Esophagus mucosa (tissue), 1 donor: ENCODE measurements around the gene PFKP. TPM values are rescaled to one million over a fixed set of nuclear protein-coding genes. Genes with fewer than 3 reads are reported as not detected.
A peak's percentile ranks its signal among the peaks of the same experiment; 100 is the strongest.
"Not testable (repeated sequence)": the region's sequence is repeated elsewhere in the genome, so short reads cannot be mapped to it uniquely, and the experiment has no call there.

Source experiments
- ATAC-seq: fragments of 200-7000 bp; cut with Tn5 transposase; one replicate; pipeline ENCODE4 v1.9.1; 2020
- total RNA-seq: library from RNA; stranded (reverse); gene quantifications from one replicate; pipeline ENCODE4 v1.2.4, GENCODE V29; 2023
- donor health status: DM: yes; HTN: yes; CAD: no.

Gene PFKP
- total RNA-seq, 1 donor from 2014 or later, result 78.2 TPM

DNA sequence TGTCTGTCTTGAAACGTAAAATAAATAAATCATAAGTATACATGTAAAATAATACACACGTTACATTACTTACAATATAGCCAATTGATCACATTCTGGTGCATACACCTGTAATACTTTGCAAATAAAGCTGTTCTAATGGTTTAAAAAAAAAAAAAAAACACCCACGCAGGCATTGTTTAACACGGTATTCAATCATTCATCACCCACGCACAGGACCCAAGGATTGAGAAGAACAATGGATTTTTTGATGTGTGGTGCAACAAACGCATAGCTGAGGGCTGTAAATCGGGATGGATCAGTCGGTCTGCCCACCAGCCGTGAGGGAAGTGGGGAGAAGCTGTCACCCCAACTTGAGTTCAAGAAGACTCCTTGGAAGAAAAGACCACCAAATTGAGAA is 96.5 kb downstream of the PFKP start:
- no peak for ATAC-seq

DNA sequence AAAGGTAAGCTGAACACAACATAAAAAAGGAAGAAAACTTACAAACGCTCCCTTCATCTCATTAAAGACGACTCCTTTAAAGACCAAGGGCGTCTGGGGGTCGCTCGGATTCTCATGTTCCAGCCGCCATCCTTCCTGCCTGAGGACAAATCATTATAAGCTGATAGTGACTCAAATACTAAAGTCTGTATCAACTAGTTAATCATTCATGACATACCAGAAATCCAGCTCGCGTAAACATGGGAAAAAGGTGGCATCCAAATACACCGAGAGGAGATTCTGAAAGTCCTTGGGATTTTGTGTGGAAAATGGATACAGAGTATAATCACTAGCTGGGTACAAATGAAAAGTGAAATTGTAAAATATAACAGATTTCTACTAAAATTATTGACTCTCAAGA is 97.8 kb downstream of the PFKP start:
- ATAC-seq, result no peak

DNA sequence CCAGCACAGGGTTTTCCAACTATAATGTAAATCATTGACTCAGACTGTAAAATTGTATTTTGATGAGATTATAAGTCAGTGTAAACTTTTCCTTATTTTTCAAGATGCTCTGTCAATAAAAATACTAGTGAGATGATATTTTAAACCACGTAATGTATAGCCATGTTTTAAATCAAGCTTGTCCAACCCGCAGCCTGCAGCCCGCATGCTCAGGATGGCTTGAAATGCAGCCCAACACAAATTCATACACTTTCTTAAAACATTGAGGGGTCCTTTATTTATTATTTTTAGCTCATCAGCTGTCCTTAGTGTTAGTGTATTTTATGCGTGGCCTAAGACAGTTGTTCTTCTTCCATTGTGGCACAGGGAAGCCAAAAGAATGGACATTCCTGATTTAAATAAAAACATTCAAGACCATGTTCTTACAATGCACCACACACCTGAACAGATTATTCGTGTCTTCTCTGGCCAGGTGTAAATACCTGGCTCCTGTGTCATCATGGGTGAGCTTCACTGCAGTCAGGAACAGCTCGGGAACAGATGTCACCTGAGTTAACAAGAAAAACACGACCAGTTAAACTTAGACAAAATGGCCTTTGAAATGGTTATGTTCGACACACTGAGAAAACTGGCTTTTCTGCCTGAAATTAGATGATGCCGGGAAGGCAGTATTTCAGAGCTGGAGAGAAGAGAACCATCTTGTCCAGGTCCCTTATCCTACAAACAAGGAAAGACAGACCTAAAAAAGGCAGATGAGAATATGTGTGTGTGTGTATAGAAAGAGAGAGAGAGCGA is 99.3 kb downstream of the PFKP start:
- no peak for ATAC-seq

DNA sequence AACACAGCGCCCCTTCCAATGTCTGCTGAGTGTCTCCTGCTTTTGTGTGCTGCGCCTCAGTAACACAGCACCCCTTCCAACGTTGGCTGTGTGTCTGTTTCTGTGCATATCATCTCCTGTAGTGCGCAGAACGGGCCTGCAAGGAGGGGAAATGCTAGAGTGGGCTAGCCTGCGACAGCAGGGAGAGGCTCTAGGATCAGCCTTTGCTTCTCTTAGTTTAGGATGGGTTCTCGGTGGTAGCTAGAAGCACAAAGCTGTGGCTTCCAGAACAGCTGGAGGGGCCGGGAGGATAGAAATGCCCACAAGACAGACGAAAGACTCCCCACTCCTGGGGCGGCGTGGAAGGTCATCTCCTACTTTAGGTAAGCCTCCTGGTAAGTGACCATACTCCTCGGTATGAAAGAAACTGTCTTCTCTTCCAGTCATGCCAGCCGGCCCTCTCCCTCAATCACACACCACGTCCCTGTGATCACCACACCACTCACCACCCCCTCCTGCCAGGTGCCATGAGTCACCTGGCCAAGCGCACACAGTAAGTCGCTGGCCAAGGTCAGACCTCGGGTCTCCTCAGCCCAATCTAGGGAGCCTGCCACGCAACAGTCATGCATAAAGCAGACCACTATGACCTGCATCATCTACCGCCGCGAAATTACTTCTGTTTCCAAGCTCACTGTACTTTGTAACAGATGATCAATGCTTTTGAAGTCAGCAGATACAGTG is 100.4 kb downstream of the PFKP start:
- ATAC-seq, result no peak

DNA sequence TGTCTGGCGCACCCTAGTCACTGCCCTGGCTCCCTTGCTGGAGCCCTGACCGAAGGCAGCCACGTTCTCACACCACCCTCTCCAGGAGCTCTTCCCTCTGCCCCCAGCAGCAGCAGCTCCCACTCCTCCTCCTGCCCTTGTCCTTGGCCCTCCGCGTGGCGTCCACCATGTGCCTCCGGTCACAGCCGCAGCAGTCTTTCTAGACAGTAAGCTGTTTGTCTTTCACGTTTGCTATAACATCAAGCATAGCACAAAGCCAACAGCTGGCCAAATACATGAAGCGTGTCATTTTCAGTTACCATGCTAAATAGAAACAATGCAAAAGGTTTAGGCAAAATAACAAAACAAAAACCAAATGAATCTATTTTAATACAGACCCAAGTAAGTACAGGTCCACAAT is 101.9 kb downstream of the PFKP start:
- no peak for ATAC-seq

DNA sequence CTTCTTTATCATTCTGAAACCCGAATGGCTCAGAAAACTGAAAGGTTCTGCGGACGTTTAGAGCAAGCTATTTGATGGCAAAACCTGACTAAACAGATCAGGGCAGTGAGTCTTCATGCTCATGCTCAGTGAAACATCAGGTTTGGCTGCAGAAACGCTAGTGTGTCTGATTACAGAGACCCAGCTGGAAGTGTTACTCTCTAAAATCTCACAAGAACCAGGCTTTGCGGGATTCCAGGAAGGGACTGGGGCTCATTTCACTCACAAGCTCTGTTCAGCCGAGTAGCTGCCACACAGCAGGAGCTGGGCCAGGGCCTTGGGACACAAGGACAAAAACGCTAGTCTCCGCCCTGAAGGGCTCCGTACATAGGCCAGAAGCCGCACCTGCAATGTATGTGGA is 102.3 kb downstream of the PFKP start:
- no peak for ATAC-seq

DNA sequence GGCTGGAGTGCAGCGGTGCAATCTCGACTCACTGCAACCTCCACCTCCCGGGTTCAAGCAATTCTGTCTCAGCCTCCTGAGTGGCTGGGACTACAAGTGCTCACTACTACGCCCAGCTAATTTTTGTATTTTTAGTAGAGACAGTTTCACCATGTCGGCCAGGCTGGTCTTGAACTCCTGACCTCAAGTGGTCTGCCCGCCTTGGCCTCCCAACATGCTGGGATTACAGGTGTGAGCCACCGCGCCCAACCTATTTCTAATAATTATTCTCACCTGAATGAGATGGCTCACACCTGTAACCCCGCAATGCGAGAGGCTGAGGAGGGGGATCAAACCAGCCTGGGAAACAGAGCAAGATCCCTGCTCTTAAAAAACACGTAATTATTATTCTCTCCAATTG is 104.1 kb downstream of the PFKP start:
- ATAC-seq, result not testable (repeated sequence)

DNA sequence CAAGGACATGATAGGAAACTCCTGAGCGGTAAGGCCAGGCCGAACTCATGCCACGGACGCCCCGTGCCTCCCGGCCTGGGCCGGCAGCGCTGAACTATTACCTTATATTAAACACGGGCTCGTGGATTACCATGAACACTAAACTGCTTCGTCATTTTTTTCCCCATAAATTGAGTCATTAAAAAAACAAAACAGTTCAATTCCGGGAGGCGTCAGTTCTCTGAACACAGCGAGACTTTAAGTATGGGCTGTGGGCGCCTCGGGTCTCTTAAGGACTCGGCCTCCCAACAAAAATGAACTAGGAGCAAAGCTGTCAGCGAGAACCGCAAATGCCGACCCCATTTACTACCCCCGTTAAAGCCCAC is 104.7 kb downstream of the PFKP start:
- peak; percentile 1 for ATAC-seq

DNA sequence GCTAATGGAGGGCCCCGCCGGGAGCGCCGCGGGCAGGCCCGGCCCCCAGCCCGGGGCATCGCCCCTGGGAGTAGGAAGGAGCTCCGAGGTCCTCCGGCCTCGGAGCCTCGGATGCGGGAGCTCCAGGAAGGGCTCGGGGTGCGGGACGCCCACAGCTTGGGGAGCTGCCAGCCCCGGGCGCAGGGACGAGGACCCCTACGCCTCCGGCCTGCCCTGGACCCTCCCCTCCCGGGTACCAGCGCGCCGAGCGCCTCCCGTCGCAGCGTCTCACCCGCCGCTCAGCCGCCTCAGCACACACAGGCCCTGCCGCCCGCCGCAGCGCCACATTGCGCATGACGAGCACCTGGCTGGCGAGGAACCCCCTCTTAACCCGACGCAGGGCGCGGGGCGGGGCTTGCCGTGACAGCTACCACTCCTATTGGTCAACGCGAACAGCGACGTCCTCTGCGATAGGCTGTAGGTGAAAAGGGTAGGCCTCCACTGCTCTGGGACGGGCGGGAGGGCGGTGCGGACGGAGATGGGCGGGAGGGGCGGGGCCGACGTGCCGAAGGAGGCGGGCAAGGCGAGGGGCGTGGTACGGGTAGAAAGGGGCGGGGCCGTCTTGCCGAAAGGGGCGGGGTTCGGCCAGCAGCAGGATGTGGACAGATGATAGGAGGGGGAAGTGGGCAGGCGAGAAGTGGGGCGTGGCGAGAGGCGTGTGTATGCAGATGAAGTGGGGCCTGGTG is 105.3 kb downstream of the PFKP start, which contains the start of gene PITRM1:
TSS of gene PITRM1 (minus strand) at position 337 of the 725 bp plus-strand sequence. CDS start at position 327, 10 bp downstream.
- ATAC-seq, result peak; percentile 95

DNA sequence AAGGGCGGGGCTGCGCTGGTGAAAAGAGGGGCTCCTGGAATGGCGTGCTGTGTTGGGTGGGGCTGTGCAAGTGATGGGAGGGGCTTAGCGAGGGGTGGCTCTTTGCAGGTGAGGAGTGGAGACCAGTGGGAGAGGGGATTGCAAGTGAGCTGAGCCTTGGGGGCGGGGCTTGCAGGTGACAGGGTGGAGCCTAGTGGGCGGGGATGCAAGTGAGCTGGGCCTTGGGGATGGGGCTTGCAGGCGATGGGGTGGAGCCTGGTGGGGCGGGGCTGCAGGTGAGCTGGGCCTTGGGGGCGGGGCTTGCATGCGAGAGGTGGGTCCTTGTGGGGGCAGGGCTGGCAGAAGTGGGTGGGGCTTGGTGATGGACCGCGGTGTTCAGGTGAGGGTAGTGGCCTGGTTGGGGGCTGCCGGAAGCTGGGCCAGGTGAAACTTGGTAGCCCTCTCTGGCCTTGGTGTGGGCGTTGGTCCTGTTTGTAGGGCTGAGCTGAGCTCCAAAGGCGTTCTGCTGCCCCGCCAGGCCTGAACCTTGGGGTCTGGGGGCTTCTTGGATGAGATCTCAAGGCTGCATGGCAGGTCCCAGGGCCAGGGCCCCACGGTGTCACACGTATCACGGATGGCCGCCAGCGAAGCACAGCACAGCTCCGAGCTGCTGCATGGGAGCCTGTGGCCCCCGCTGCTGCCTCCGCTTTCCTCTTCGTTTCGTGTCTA is 106.0 kb downstream of the PFKP start:
- peak; percentile 81 for ATAC-seq

DNA sequence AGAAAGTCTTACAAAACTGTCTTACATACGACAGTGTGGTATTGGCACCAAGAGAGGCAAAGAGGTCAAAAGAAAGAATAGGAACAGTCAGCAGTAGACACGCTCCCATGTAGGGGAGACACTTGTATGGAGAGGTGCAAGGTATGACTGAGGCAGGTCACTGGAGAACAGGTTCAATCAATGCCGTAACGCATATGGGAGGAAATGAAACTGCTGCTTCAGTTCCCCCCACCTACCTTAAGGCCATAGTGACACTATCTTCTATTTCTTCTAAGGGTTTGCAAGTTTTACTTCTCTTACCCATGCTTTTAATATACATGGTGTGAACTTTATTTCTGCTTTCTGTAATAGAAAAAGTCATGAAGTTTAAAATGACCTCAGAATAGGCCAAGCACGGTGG is 110.7 kb downstream of the PFKP start:
- no peak for ATAC-seq

DNA sequence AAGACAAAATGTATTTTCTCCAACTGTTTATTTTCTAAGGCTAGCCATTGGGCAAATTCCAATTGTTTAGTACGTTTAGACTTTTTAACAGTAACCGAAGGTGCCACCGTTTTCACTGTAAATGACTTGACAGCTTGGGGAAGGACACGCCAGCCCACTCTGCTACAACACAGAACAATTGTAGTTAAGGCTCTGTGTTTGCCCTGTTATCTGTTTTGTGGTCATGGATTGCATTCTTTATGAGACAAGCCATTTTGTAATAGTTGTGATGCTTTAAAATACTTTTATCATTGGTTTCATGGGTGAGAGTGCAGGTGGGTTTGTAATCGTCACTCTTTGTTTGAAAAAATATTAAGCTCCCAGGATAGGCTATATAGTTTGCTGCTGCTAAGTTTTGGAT is 111.8 kb downstream of the PFKP start:
- no peak for ATAC-seq

DNA sequence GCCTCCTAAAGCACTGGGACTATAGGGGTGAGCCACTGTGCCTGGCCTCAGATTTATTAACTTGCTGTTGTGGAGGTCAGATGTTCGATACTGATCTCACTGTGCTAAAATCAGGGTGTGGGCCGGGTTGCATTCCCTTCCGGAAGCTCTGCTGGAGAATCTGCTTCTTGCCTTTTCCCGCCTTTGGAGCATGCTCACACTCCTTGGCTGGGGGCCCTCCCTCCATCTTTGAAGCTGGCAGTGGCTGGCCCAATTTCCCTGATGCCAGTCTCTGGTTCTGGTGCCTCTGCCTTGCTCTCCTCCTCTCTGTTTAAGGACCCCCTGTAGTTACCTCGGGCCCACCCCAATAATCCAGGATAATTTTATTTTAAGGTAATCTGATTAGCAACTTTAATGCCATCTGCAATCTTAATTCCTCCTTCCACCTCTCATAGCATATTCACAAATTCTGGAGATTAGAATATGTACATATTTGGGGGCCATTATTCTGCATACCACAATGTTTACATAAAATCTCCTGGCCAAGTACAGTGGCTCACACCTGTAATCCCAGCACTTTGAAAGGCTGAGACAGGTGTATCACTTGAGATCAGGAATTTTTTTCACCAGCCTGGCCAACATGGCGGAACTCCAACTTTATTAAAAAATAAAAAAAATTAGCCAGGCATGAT is 113.1 kb downstream of the PFKP start:
- ATAC-seq, result no peak

DNA sequence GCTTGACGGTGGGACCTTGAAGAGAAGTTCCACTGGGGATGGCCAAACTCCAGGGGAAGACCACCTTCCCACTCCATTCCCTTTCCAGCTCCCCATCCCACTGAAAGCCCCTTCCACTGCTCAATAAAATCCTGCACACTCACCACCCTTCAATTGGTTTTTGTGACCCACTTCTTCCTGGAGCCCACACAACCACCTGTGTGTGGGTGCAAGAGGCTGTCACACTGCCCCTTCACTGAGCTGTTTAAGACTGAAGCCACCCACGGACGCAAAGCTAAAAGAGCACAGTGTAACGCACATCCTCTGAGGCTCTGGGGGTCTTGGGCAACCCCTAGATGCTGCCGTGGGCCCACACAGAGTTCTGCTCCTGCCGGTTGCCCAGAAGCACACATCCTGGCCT is 118.0 kb downstream of the PFKP start:
- no peak for ATAC-seq

DNA sequence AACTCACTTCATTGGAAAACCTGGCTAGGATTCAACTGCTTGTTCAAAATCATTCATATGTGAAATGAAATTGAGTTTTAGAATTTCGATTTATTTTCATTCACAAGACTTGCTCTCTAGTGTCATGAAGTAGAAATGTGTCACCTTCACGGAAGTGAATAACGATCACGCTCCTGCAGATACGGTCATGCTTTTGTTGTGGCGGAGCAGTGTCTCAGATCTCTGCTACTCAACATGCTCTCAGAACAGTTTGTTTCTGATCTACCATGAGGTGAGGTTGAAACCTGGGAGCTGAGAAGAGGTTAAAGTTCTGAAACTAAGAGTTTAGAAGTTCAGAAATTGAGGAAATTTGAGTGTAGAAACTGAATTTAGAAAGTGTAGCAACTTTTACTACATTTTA is 119.0 kb downstream of the PFKP start:
- no peak for ATAC-seq

Other genes starting within 250 kb of the PFKP start
- gene PITRM1, start 105.2 kb downstream of the PFKP start, total RNA-seq, result 43.0 TPM